ENCODE data around the gene GPC6. TPM values are rescaled to one million over a fixed set of nuclear protein-coding genes. Genes with fewer than 3 reads are reported as not detected.

Gene GPC6
- total and polyA plus RNA-seq, 2 experiments from 2014 or later = 14.4 to 20.8 TPM

GRCh38 chr13:93559718-93560117 is 333.1 kb downstream of the GPC6 start:
- Histone ChIP-seq H3K4me3 (no peak overlapping the region), H3K27ac (no peak overlapping the region), H3K27me3 (replicated peaks; ENCODE audit: insufficient read depth) (no peaks in the 10 kb centered on the region), H3K4me1 (ENCODE audit: insufficient read depth) (peaks cover 8% of the 10 kb centered on the region), H3K4me2 (ENCODE audit: unreplicated experiment) (no peak overlapping the region), H2AFZ (no peak overlapping the region), H3K9ac (no peak overlapping the region), H3K36me3 (ENCODE audit: low read depth) (no peaks in the 10 kb centered on the region), H3K79me2 (ENCODE audit: insufficient read depth) (no peaks in the 10 kb centered on the region), H4K20me1 (ENCODE audit: insufficient read depth) (no peaks in the 10 kb centered on the region), H3K9me2 (ENCODE audit: insufficient read depth) (no peaks in the 10 kb centered on the region), H3F3A (ENCODE audit: insufficient read depth) (0 out of 2 replicates have a peak, but pooled peaks cover 9% of the 10 kb centered on the region), H3K9me3 (ENCODE audit: low read depth) (no peaks in the 10 kb centered on the region)
- WGBS, 2 experiments (ENCODE audit: low coverage in 1 of 2, low lambda C conversion rate in 2 of 2, missing lambda C conversion rate in 2 of 2) = 12 to 15% methylated on average over 3 of the region's 3 CpGs
- no peak for TF ChIP-seq EZH2 (IDR thresholded peaks at IDR 0.05; ENCODE audit: insufficient read depth, poor library complexity, severe bottlenecking)
- DNase-seq = peak; percentile 72
- in situ Hi-C loops (cut with MboI) = no loop called here

GRCh38 chr13:93561576-93562225 is 335.1 kb downstream of the GPC6 start:
- no peak overlapping the region for H3K4me2 ChIP-seq (ENCODE audit: unreplicated experiment)
- H3K9ac ChIP-seq = no peak overlapping the region
- H3K9me3 ChIP-seq (ENCODE audit: low read depth) = no peaks in the 10 kb centered on the region
- TF ChIP-seq EZH2 (IDR thresholded peaks at IDR 0.05; ENCODE audit: insufficient read depth, poor library complexity, severe bottlenecking) (no peak), EZH2phosphoT487 (IDR thresholded peaks at IDR 0.05; ENCODE audit: insufficient read depth, low read depth) (no peak)
- no peaks in the 10 kb centered on the region for H3K36me3 ChIP-seq (ENCODE audit: low read depth)
- H3K79me2 ChIP-seq (ENCODE audit: insufficient read depth) = no peaks in the 10 kb centered on the region
- in situ Hi-C loops (cut with MboI) = no loop called here
- peaks cover 8% of the 10 kb centered on the region for H3K4me1 ChIP-seq (ENCODE audit: insufficient read depth)
- H3K27me3 ChIP-seq (replicated peaks; ENCODE audit: insufficient read depth) = no peaks in the 10 kb centered on the region
- H3K27ac ChIP-seq = no peak overlapping the region
- H3F3A ChIP-seq (ENCODE audit: insufficient read depth) = 0 out of 2 replicates have a peak, but pooled peaks cover 9% of the 10 kb centered on the region
- H3K4me3 ChIP-seq = no peak overlapping the region
- whole genome bisulfite sequencing, 2 experiments (ENCODE audit: low coverage in 1 of 2, low lambda C conversion rate in 2 of 2, missing lambda C conversion rate in 2 of 2) = 63 to 73% methylated on average over 4 of the region's 4 CpGs
- DNase-seq = no peak
- H4K20me1 ChIP-seq (ENCODE audit: insufficient read depth) = no peaks in the 10 kb centered on the region
- no peak overlapping the region for H2AFZ ChIP-seq
- H3K9me2 ChIP-seq (ENCODE audit: insufficient read depth) = no peaks in the 10 kb centered on the region

GRCh38 chr13:93562676-93563075 is 336.1 kb downstream of the GPC6 start:
- Histone ChIP-seq H3K27me3 (replicated peaks; ENCODE audit: insufficient read depth) (no peaks in the 10 kb centered on the region), H3K9me3 (ENCODE audit: low read depth) (no peaks in the 10 kb centered on the region), H3K36me3 (ENCODE audit: low read depth) (no peaks in the 10 kb centered on the region), H3F3A (ENCODE audit: insufficient read depth) (0 out of 2 replicates have a peak, but pooled peaks cover 9% of the 10 kb centered on the region), H3K27ac (no peak overlapping the region), H4K20me1 (ENCODE audit: insufficient read depth) (no peaks in the 10 kb centered on the region), H3K4me2 (ENCODE audit: unreplicated experiment) (no peak overlapping the region), H3K9me2 (ENCODE audit: insufficient read depth) (no peaks in the 10 kb centered on the region), H3K4me3 (no peak overlapping the region), H3K9ac (no peak overlapping the region), H3K79me2 (ENCODE audit: insufficient read depth) (no peaks in the 10 kb centered on the region), H3K4me1 (ENCODE audit: insufficient read depth) (peaks cover 8% of the 10 kb centered on the region), H2AFZ (no peak overlapping the region)
- TF ChIP-seq EZH2 (IDR thresholded peaks at IDR 0.05; ENCODE audit: insufficient read depth, poor library complexity, severe bottlenecking) (no peak), EZH2phosphoT487 (IDR thresholded peaks at IDR 0.05; ENCODE audit: insufficient read depth, low read depth) (no peak)
- WGBS, 2 experiments (ENCODE audit: low coverage in 1 of 2, low lambda C conversion rate in 2 of 2, missing lambda C conversion rate in 2 of 2) = 84 to 92% methylated on average over 1 of the region's 1 CpG
- in situ Hi-C loops (cut with MboI) = no loop called here
- no peak for DNase-seq

- Histone ChIP-seq H3K9ac (no peak overlapping the region), H2AFZ (no peak overlapping the region), H3K4me1 (ENCODE audit: insufficient read depth) (no peaks in the 10 kb centered on the region), H3K79me2 (ENCODE audit: insufficient read depth) (no peaks in the 10 kb centered on the region), H3K9me2 (ENCODE audit: insufficient read depth) (no peaks in the 10 kb centered on the region; the same call in 1 of the 2 replicates), H3K9me3 (ENCODE audit: low read depth) (no peaks in the 10 kb centered on the region), H3K36me3 (ENCODE audit: low read depth) (no peaks in the 10 kb centered on the region), H3K4me3 (no peak overlapping the region), H3F3A (ENCODE audit: insufficient read depth) (no peaks in the 10 kb centered on the region), H4K20me1 (ENCODE audit: insufficient read depth) (no peaks in the 10 kb centered on the region), H3K4me2 (ENCODE audit: unreplicated experiment) (no peak overlapping the region), H3K27me3 (replicated peaks; ENCODE audit: insufficient read depth) (no peaks in the 10 kb centered on the region), H3K27ac (no peak overlapping the region)
- TF ChIP-seq EZH2phosphoT487 (IDR thresholded peaks at IDR 0.05; ENCODE audit: insufficient read depth, low read depth) = no peak
- no peak for DNase-seq
- in situ Hi-C loops (cut with MboI) = no loop called here
- WGBS, 2 experiments (ENCODE audit: low coverage in 1 of 2, low lambda C conversion rate in 2 of 2, missing lambda C conversion rate in 2 of 2) = 76 to 84% methylated on average over 2 of the region's 2 CpGs
Observed at GRCh38 chr13:93577105-93577504, 350.5 kb downstream of the GPC6 start.

GRCh38 chr13:93589788-93590187 is 363.2 kb downstream of the GPC6 start:
- Histone ChIP-seq H4K20me1 (ENCODE audit: insufficient read depth) (no peaks in the 10 kb centered on the region), H3K79me2 (ENCODE audit: insufficient read depth) (no peaks in the 10 kb centered on the region), H3K4me2 (ENCODE audit: unreplicated experiment) (no peak overlapping the region), H2AFZ (no peak overlapping the region), H3K36me3 (ENCODE audit: low read depth) (no peaks in the 10 kb centered on the region; the same call in 1 of the 2 replicates), H3K4me1 (ENCODE audit: insufficient read depth) (no peaks in the 10 kb centered on the region), H3F3A (ENCODE audit: insufficient read depth) (no peaks in the 10 kb centered on the region), H3K4me3 (no peak overlapping the region), H3K9me2 (ENCODE audit: insufficient read depth) (no peaks in the 10 kb centered on the region), H3K27ac (no peak overlapping the region), H3K9ac (no peak overlapping the region), H3K27me3 (replicated peaks; ENCODE audit: insufficient read depth) (no peaks in the 10 kb centered on the region), H3K9me3 (ENCODE audit: low read depth) (no peaks in the 10 kb centered on the region)
- TF ChIP-seq EZH2 (IDR thresholded peaks at IDR 0.05; ENCODE audit: insufficient read depth, poor library complexity, severe bottlenecking) = no peak
- no peak for TF ChIP-seq EZH2phosphoT487 (IDR thresholded peaks at IDR 0.05; ENCODE audit: insufficient read depth, low read depth)
- in situ Hi-C loops (cut with MboI) = no loop called here
- DNase-seq = no peak

All from GM23248 (cell line).